GM12878 (cell line): ENCODE results near the gene PRDM8. TPM values are rescaled to one million over a fixed set of nuclear protein-coding genes. Genes with fewer than 3 reads are reported as not detected.

Experiments
- ATAC-seq: fragments of 200-7000 bp; cut with Tn5 transposase; 3 replicates; pipeline ENCODE4 v1.9.1; 2020; ENCODE audit warnings: mild to moderate bottlenecking, moderate library complexity
- BruUV-seq: library from RNA; stranded (reverse); fragments of 400-500 nt; replicated peaks from 2 replicates; lab custom pipeline; 2021; lab: Mats Ljungman, UMichigan
- CTCF ChIA-PET: fragments of 300-600 bp; sonication (Branson Sonifier 250); formaldehyde crosslinking; extraction: SDS; loops from one replicate; lab custom pipeline; 2021; ENCODE audit warnings: inconsistent platforms; lab: Yijun Ruan, JAX
- POLR2A ChIA-PET: fragments of 350-600 bp; formaldehyde crosslinking; extraction: SDS; loops from one replicate; lab custom pipeline; 2021; ENCODE audit warnings: inconsistent platforms; lab: Charles Lee
- RAD21 ChIA-PET: fragments of 300-600 bp; sonication (Branson Sonifier 250); formaldehyde crosslinking; loops from one replicate; lab custom pipeline; 2023; ENCODE audit warnings: antibody characterized with exemption; ENCODE audit not compliant: unreplicated experiment; lab: Charles Lee
- SMC1A ChIA-PET: fragments of 300-600 bp; sonication (Branson Sonifier 250); formaldehyde crosslinking; loops from one replicate; lab custom pipeline; 2023; ENCODE audit not compliant: unreplicated experiment, uncharacterized antibody; lab: Charles Lee
- DNase-seq: peaks from one replicate; pipeline ENCODE4 v3.0.0-alpha.2; 2011; ENCODE audit warnings: low read depth, low spot score
- FAIRE-seq: peaks from 3 replicates; lab custom pipeline; 2011; peaks lifted over from hg19 to GRCh38; lab: Jason Lieb, UNC
- H2AFZ ChIP-seq: 2 replicates; pipeline ENCODE4 v1.6.0; 2011; ENCODE audit warnings: low read depth, low read length, control low read depth; ENCODE audit not compliant: control insufficient read depth
- H3K27ac ChIP-seq: 2 replicates; pipeline ENCODE4 v1.5.1; 2011; ENCODE audit warnings: control low read depth; ENCODE audit not compliant: control insufficient read depth, insufficient read depth
- H3K27me3 ChIP-seq, 2 experiments: replicated peaks in 1 of 2; 2 replicates each; pipeline versions ENCODE4 v1.6.0 to v1.6.1; 2011; ENCODE audit warnings: low read length in 1 of 2; ENCODE audit not compliant: control insufficient read depth in 2 of 2, insufficient read depth in 2 of 2
- H3K36me3 ChIP-seq, 2 experiments: 2 replicates each; pipeline ENCODE4 v1.5.1; 2011; ENCODE audit warnings: low read length in 1 of 2; ENCODE audit not compliant: control insufficient read depth in 2 of 2, insufficient read depth in 2 of 2
- H3K4me1 ChIP-seq: 2 replicates; pipeline ENCODE4 v1.6.1; 2011; ENCODE audit warnings: mild to moderate bottlenecking, low read length, moderate library complexity, mixed read lengths; ENCODE audit not compliant: control insufficient read depth, insufficient read depth
- H3K4me2 ChIP-seq: 2 replicates; pipeline ENCODE4 v1.6.0; 2011; ENCODE audit warnings: control low read depth; ENCODE audit not compliant: control insufficient read depth, insufficient read depth
- H3K4me3 ChIP-seq: fragments of 200-600 bp; sonication (generic); 2 replicates; pipeline ENCODE4 v1.5.1; 2016
- H3K79me2 ChIP-seq: 2 replicates; pipeline ENCODE4 v1.6.0; 2011; ENCODE audit warnings: low read length; ENCODE audit not compliant: control insufficient read depth, insufficient read depth
- H3K9ac ChIP-seq: 2 replicates; pipeline ENCODE4 v1.8.0; 2011; ENCODE audit warnings: low read length, control low read depth, mixed read lengths; ENCODE audit not compliant: control insufficient read depth, insufficient read depth
- H3K9me3 ChIP-seq: replicated peaks from 3 replicates; pipeline ENCODE4 v1.5.1; 2011; ENCODE audit warnings: mild to moderate bottlenecking, low read length; ENCODE audit not compliant: control insufficient read depth, insufficient read depth
- H4K20me1 ChIP-seq: 2 replicates; pipeline ENCODE4 v1.6.0; 2011; ENCODE audit not compliant: control insufficient read depth, insufficient read depth
- CBX5 ChIP-seq: sonication (generic); IDR thresholded peaks from 2 replicates; pipeline ENCODE4 v1.6.1; 2016; ENCODE audit warnings: low read depth, moderate library complexity, mild to moderate bottlenecking, inconsistent platforms
- EP300 ChIP-seq, 2 experiments: fragments of 150-350 bp in 1 of 2; IDR thresholded peaks; 2 replicates each; pipeline ENCODE4 v1.6.1; 2011 to 2012; ENCODE audit warnings: low read depth in 2 of 2, low read length in 2 of 2, borderline replicate concordance in 1 of 2, improper control_type of control experiment in 1 of 2, inconsistent platforms in 1 of 2; ENCODE audit not compliant: control insufficient read depth in 1 of 2
- FOXK2 ChIP-seq: fragments of 450-650 bp; IDR thresholded peaks from 2 replicates; pipeline ENCODE4 v1.6.1; 2017; ENCODE audit warnings: mild to moderate bottlenecking, moderate library complexity
- GATAD2B ChIP-seq: fragments of 450-650 bp; conservative IDR thresholded peaks from 2 replicates; pipeline ENCODE4 v1.6.1; 2017; ENCODE audit warnings: low read depth, mild to moderate bottlenecking, moderate library complexity
- KAT2A ChIP-seq: conservative IDR thresholded peaks from 2 replicates; pipeline ENCODE4 v1.6.1; 2011; ENCODE audit warnings: low read depth, low read length; ENCODE audit not compliant: control insufficient read depth
- NFYA ChIP-seq: IDR thresholded peaks from 2 replicates; pipeline ENCODE4 v1.6.1; 2011; ENCODE audit warnings: low read depth, mild to moderate bottlenecking, low read length, improper control_type of control experiment, borderline replicate concordance
- PAX5 ChIP-seq: IDR thresholded peaks from 2 replicates; pipeline ENCODE4 v1.6.1; 2011; ENCODE audit warnings: low read depth, low read length, borderline replicate concordance
- PAX8 ChIP-seq: fragments of 450-650 bp; IDR thresholded peaks from 2 replicates; pipeline ENCODE4 v1.6.1; 2017; ENCODE audit warnings: mild to moderate bottlenecking, moderate library complexity
- POLR2A ChIP-seq: IDR thresholded peaks from 2 replicates; pipeline ENCODE4 v1.6.1; 2011; ENCODE audit warnings: low read depth, mild to moderate bottlenecking, low read length
- POLR2AphosphoS5 ChIP-seq: IDR thresholded peaks from 2 replicates; pipeline ENCODE4 v1.6.1; 2011; ENCODE audit warnings: mild to moderate bottlenecking, low read length, inconsistent platforms
- SUPT20H ChIP-seq: IDR thresholded peaks from 2 replicates; pipeline ENCODE4 v1.6.1; 2011; ENCODE audit warnings: low read depth, mild to moderate bottlenecking, low read length, moderate library complexity, borderline replicate concordance; ENCODE audit not compliant: control insufficient read depth
- TBL1XR1 ChIP-seq: IDR thresholded peaks from 2 replicates; pipeline ENCODE4 v1.6.1; 2012; ENCODE audit warnings: low read depth, low read length, improper control_type of control experiment
- WGBS: methylation state at CpG from one replicate; pipeline ENCODE4 v1.1.6; 2016; ENCODE audit warnings: low lambda C conversion rate; ENCODE audit not compliant: insufficient replicate concordance, insufficient coverage; ENCODE audit errors: missing lambda C conversion rate; 5-methylcytosine and 5-hydroxymethylcytosine counted together
- in situ Hi-C: fragments of 300-500 bp; cut with MboI; formaldehyde crosslinking; loops from 9 replicates; pipeline ENCODE4 v1.14.3; 2018; ENCODE audit warnings: mixed read lengths
- intact Hi-C: fragments of 100-400 bp; cut with micrococcal nuclease; formaldehyde crosslinking; loops from one replicate; pipeline ENCODE4 v1.14.2; 2022; ENCODE audit not compliant: unreplicated experiment
- polyA plus RNA-seq, 11 experiments: library from polyadenylated mRNA; depleted of rRNA in 4 of 11; unstranded in 6 of 11; stranded (reverse) in 5 of 11; fragments of >200 nt; fragmentation: Nextera tagmentation in 4 of 11; fragmentation: Illumina TruSeq in 1 of 11; extraction: Ambion mirVana in 4 of 11; extraction: Trizol in 1 of 11; gene quantifications; 1 replicate in 1 of 11; 2 replicates in 10 of 11; pipeline versions ENCODE4 v1.2.1 to v1.2.3, GENCODE V29; 2011 to 2016; ENCODE audit warnings: inconsistent platforms in 2 of 11, missing spikeins in 2 of 11, low read depth in 1 of 11
- total RNA-seq, 4 experiments: library from RNA; depleted of rRNA in 3 of 4; stranded (reverse); fragments of >200 nt in 3 of 4; fragmentation: Illumina TruSeq in 1 of 4; extraction: Trizol in 1 of 4; gene quantifications; 2 replicates each; pipeline versions ENCODE4 v1.2.1 to v1.2.3, GENCODE V29; 2013 to 2021
- TF ChIP-seq, protein P1 (sequence below): fragments of 450-650 bp; IDR thresholded peaks from 2 replicates; pipeline ENCODE4 v1.6.1; 2016; ENCODE audit warnings: mild to moderate bottlenecking
- TF ChIP-seq, protein P2 (sequence below): IDR thresholded peaks from 2 replicates; pipeline ENCODE4 v1.6.1; 2012; ENCODE audit warnings: low read depth, low read length, improper control_type of control experiment
- TF ChIP-seq, protein P3 (sequence below): IDR thresholded peaks from 2 replicates; pipeline ENCODE4 v1.6.1; 2011; ENCODE audit warnings: borderline replicate concordance, low read depth, mild to moderate bottlenecking, moderate library complexity, low read length; ENCODE audit not compliant: insufficient read depth, poor library complexity, severe bottlenecking
- TF ChIP-seq, protein P4 (sequence below), 3 experiments: IDR thresholded peaks in 2 of 3; conservative IDR thresholded peaks in 1 of 3; 2 replicates each; pipeline ENCODE4 v1.5.1; 2011; ENCODE audit warnings: low read depth in 3 of 3, low read length in 3 of 3, mild to moderate bottlenecking in 3 of 3, control low read depth in 2 of 3, moderate library complexity in 2 of 3, inconsistent platforms in 1 of 3, mixed read lengths in 1 of 3; ENCODE audit not compliant: control insufficient read depth in 2 of 3, insufficient read depth in 1 of 3; ENCODE audit errors: extremely low read depth in 1 of 3
- TF ChIP-seq, protein P5 (sequence below): fragments of 450-650 bp; IDR thresholded peaks from 2 replicates; pipeline ENCODE4 v1.6.1; 2016; ENCODE audit warnings: mild to moderate bottlenecking

The PRDM8 gene
- total and polyA plus RNA-seq, 10 of the 15 experiments (the other 5 are each of a cell fraction or from before 2014, with no cell fraction given): 0.09 to 1.6 (median 0.40) TPM

DNA sequence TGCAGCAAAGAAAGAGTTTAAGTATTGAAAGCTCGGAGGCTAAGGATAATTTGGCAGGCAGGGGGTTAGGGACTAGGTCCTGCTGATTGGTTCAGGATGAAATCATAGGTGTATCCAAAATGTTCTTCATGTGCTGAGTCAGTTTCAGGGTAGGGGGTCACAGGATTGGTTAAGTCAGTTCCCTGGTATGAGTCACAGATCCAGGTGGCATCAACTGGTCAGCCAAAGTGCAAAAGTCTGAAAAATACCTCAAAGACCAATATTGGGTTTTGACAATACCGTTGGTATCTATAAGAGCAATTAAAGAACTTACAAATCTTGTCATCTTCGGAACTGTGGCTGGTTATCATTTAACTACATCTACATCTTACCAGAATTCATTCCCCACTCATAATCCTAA, 25.6 kb upstream of the PRDM8 start:
- H3K36me3 ChIP-seq: no peaks in the 10 kb centered on the region
- no peaks in the 10 kb centered on the region for H3K27me3 ChIP-seq
- no peak overlapping the region for H3K9ac ChIP-seq
- H3K79me2 ChIP-seq: no peaks in the 10 kb centered on the region
- ChIA-PET RAD21 (interaction anchor here (1.3 to 2.9 kb wide), 5 partner anchors 10 to 46 kb away, joined by 3 to 15 read pairs (median 7); no protein-coding TSS in a partner anchor), POLR2A (no interaction called here), CTCF (interaction anchor here (1.3 to 3.5 kb wide), 6 partner anchors 11 to 1219 kb away, joined by 4 to 41 read pairs (median 8); no protein-coding TSS in a partner anchor), SMC1A (interaction anchor here (0.6 to 3.6 kb wide), 14 partner anchors 12 to 241 kb away, joined by 3 to 55 read pairs (median 4); no protein-coding TSS in a partner anchor)
- H3K4me3 ChIP-seq: no peak overlapping the region
- H3K4me2 ChIP-seq: no peak overlapping the region
- ATAC-seq (no peak), FAIRE-seq (no peak), DNase-seq (no peak)
- BruUV-seq: no TSS peak
- intact Hi-C loops (loop anchor here (5.0 kb wide), 1 partner anchor 114 kb away; no protein-coding TSS in a partner anchor), in situ Hi-C loops (no loop called here)
- 74% methylated on average over 3 of the region's 3 CpGs for WGBS
- no peak overlapping the region for H3K27ac ChIP-seq
- H4K20me1 ChIP-seq: no peaks in the 10 kb centered on the region
- peaks cover 15% of the 10 kb centered on the region for H3K4me1 ChIP-seq
- H3K9me3 ChIP-seq: no peaks in the 10 kb centered on the region
- no peak overlapping the region for H2AFZ ChIP-seq
- TF ChIP-seq KAT2A (no peak), FOXK2 (no peak), GATAD2B (no peak), POLR2AphosphoS5 (no peak), PAX8 (no peak), TBL1XR1 (no peak), NFYA (no peak), PAX5 (no peak), EP300 (IDR thresholded peaks at IDR 0.05; ENCODE audit: borderline replicate concordance in 1 of 2, control insufficient read depth in 1 of 2, low read depth in 2 of 2, low read length in 2 of 2) (no peak), SUPT20H (no peak), CBX5 (no peak), POLR2A (no peak)
- TF ChIP-seq, protein P1, sequence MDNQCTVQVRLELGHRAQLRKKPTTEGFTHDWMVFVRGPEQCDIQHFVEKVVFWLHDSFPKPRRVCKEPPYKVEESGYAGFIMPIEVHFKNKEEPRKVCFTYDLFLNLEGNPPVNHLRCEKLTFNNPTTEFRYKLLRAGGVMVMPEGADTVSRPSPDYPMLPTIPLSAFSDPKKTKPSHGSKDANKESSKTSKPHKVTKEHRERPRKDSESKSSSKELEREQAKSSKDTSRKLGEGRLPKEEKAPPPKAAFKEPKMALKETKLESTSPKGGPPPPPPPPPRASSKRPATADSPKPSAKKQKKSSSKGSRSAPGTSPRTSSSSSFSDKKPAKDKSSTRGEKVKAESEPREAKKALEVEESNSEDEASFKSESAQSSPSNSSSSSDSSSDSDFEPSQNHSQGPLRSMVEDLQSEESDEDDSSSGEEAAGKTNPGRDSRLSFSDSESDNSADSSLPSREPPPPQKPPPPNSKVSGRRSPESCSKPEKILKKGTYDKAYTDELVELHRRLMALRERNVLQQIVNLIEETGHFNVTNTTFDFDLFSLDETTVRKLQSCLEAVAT: no peak
- TF ChIP-seq, protein P2, sequence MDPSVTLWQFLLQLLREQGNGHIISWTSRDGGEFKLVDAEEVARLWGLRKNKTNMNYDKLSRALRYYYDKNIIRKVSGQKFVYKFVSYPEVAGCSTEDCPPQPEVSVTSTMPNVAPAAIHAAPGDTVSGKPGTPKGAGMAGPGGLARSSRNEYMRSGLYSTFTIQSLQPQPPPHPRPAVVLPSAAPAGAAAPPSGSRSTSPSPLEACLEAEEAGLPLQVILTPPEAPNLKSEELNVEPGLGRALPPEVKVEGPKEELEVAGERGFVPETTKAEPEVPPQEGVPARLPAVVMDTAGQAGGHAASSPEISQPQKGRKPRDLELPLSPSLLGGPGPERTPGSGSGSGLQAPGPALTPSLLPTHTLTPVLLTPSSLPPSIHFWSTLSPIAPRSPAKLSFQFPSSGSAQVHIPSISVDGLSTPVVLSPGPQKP: no peak
- TF ChIP-seq, protein P3, sequence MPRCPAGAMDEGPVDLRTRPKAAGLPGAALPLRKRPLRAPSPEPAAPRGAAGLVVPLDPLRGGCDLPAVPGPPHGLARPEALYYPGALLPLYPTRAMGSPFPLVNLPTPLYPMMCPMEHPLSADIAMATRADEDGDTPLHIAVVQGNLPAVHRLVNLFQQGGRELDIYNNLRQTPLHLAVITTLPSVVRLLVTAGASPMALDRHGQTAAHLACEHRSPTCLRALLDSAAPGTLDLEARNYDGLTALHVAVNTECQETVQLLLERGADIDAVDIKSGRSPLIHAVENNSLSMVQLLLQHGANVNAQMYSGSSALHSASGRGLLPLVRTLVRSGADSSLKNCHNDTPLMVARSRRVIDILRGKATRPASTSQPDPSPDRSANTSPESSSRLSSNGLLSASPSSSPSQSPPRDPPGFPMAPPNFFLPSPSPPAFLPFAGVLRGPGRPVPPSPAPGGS: no peak
- TF ChIP-seq, protein P4, sequence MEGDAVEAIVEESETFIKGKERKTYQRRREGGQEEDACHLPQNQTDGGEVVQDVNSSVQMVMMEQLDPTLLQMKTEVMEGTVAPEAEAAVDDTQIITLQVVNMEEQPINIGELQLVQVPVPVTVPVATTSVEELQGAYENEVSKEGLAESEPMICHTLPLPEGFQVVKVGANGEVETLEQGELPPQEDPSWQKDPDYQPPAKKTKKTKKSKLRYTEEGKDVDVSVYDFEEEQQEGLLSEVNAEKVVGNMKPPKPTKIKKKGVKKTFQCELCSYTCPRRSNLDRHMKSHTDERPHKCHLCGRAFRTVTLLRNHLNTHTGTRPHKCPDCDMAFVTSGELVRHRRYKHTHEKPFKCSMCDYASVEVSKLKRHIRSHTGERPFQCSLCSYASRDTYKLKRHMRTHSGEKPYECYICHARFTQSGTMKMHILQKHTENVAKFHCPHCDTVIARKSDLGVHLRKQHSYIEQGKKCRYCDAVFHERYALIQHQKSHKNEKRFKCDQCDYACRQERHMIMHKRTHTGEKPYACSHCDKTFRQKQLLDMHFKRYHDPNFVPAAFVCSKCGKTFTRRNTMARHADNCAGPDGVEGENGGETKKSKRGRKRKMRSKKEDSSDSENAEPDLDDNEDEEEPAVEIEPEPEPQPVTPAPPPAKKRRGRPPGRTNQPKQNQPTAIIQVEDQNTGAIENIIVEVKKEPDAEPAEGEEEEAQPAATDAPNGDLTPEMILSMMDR (IDR thresholded peaks at IDR 0.05 in 2 of 3, conservative IDR thresholded peaks at IDR 0.05 in 1 of 3; ENCODE audit: control insufficient read depth in 2 of 3, extremely low read depth in 1 of 3, insufficient read depth in 1 of 3, low read depth in 3 of 3, low read length in 3 of 3): no peak
- TF ChIP-seq, protein P5, sequence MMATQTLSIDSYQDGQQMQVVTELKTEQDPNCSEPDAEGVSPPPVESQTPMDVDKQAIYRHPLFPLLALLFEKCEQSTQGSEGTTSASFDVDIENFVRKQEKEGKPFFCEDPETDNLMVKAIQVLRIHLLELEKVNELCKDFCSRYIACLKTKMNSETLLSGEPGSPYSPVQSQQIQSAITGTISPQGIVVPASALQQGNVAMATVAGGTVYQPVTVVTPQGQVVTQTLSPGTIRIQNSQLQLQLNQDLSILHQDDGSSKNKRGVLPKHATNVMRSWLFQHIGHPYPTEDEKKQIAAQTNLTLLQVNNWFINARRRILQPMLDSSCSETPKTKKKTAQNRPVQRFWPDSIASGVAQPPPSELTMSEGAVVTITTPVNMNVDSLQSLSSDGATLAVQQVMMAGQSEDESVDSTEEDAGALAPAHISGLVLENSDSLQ: no peak
